ENCODE results near the gene SLC4A9.
"Not testable (repeated sequence)": the region's sequence is repeated elsewhere in the genome, so short reads cannot be mapped to it uniquely, and the experiment has no call there.

The SLC4A9 gene

GRCh38 chr5:140399979-140400729 is 40.2 kb downstream of the SLC4A9 start:
- DNase-seq (peak; percentile 7), ATAC-seq (no peak)

GRCh38 chr5:140400730-140401361 is 40.9 kb downstream of the SLC4A9 start:
- ATAC-seq, result peak; percentile 75
- DNase-seq, result peak; percentile 86

GRCh38 chr5:140401362-140402257 is 41.6 kb downstream of the SLC4A9 start, which contains the start of gene ANKHD1:
ANKHD1 (plus strand) TSS chr5:140401833; CDS start chr5:140401968, 135 bp downstream.
- DNase-seq (peak; percentile 96), ATAC-seq (peak; percentile 92)

- ATAC-seq (peak; percentile 1), DNase-seq (peak; percentile 67)
These were observed 42.5 kb downstream of the SLC4A9 start for GRCh38 chr5:140402258-140403074.

GRCh38 chr5:140403613-140404012 is 43.6 kb downstream of the SLC4A9 start:
- DNase-seq (no peak), ATAC-seq (no peak)

GRCh38 chr5:140408750-140409241 is 48.8 kb downstream of the SLC4A9 start:
- DNase-seq, result no peak
- ATAC-seq, result no peak

- DNase-seq, result no peak
- ATAC-seq, result no peak
These were observed 53.2 kb downstream of the SLC4A9 start for GRCh38 chr5:140413230-140413629.

- ATAC-seq (no peak), DNase-seq (no peak)
These were observed 57.2 kb downstream of the SLC4A9 start for GRCh38 chr5:140417235-140417634.

GRCh38 chr5:140418862-140419520 is 59.0 kb downstream of the SLC4A9 start:
- no peak for DNase-seq
- ATAC-seq, result no peak

- ATAC-seq (no peak), DNase-seq (no peak)
These were observed 60.2 kb downstream of the SLC4A9 start for GRCh38 chr5:140420226-140420570.

- ATAC-seq (peak; percentile 72), DNase-seq (no peak)
These were observed 60.8 kb downstream of the SLC4A9 start for GRCh38 chr5:140420665-140421361.

GRCh38 chr5:140421375-140421774 is 61.4 kb downstream of the SLC4A9 start:
- DNase-seq, ATAC-seq: not testable (repeated sequence)

- ATAC-seq (peak; percentile 74), DNase-seq (no peak)
These were observed 63.6 kb downstream of the SLC4A9 start for GRCh38 chr5:140423609-140424008.

GRCh38 chr5:140424135-140424534 is 64.1 kb downstream of the SLC4A9 start:
- no peak for DNase-seq
- ATAC-seq, result no peak

Data from stimulated activated naive CD8-positive, alpha-beta T cell treated with anti-CD3 and anti-CD28 coated beads, Interleukin-15, Interleukin-2, amounts not matched to agents 100 U/mL and 50 U/mL, for 24 hours (primary cell).